ENCODE results near the gene PPP3CA.

GRCh38 chr4:101205916-101206315, 141.4 kb downstream of the PPP3CA start:
- no peak for TF ChIP-seq EZH2 (IDR thresholded peaks at IDR 0.05; ENCODE audit: low read depth)
- TF ChIP-seq, protein P1, sequence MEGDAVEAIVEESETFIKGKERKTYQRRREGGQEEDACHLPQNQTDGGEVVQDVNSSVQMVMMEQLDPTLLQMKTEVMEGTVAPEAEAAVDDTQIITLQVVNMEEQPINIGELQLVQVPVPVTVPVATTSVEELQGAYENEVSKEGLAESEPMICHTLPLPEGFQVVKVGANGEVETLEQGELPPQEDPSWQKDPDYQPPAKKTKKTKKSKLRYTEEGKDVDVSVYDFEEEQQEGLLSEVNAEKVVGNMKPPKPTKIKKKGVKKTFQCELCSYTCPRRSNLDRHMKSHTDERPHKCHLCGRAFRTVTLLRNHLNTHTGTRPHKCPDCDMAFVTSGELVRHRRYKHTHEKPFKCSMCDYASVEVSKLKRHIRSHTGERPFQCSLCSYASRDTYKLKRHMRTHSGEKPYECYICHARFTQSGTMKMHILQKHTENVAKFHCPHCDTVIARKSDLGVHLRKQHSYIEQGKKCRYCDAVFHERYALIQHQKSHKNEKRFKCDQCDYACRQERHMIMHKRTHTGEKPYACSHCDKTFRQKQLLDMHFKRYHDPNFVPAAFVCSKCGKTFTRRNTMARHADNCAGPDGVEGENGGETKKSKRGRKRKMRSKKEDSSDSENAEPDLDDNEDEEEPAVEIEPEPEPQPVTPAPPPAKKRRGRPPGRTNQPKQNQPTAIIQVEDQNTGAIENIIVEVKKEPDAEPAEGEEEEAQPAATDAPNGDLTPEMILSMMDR (conservative IDR thresholded peaks at IDR 0.05) = no peak
